ENCODE measurements around the gene RAD51AP2. TPM values are rescaled to one million over a fixed set of nuclear protein-coding genes. Genes with fewer than 3 reads are reported as not detected.

RAD51AP2 gene
- total and polyA plus RNA-seq, 10 of the 15 experiments (the other 5 are each of a cell fraction or from before 2014, with no cell fraction given): under 0.01 to 0.02 TPM; not detected in 8

DNA sequence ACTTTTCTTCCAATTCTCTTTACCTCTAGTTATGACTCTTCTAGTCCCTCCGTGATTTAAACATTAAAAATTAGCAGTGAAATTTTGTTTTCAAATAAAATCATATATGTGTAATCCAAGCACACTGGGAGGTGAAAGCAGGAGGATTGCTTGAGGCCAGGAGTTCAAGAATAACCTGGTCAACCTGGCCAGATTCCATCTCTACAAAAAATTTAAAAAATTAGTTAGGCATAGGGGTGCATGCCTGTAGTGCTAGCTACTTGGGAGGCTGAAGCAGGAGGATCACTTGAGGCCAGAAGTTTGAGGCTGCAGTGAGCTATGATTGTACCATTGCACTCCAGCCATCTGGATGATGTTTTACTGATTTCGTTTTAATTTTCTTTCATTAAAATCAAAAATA is 15.3 kb upstream of the RAD51AP2 start:
- ChIA-PET SMC1A (ENCODE audit: uncharacterized antibody, unreplicated experiment) (no interaction called here), POLR2A (no interaction called here), RAD21 (ENCODE audit: unreplicated experiment) (no interaction called here), CTCF (interaction anchor here (0.6 kb wide), 1 partner anchor 19 kb away, joined by 6 read pairs; no protein-coding TSS in a partner anchor)
- no peak overlapping the region for H3K27ac ChIP-seq (ENCODE audit: control insufficient read depth, insufficient read depth)
- H3K27me3 ChIP-seq (replicated peaks in 1 of 2; ENCODE audit: control insufficient read depth in 2 of 2, insufficient read depth in 2 of 2, low read length in 1 of 2): peaks cover 0 to 10% of the 10 kb centered on the region in 2 experiments; a peak in 2 of 4 replicates
- no peaks in the 10 kb centered on the region for H3K4me1 ChIP-seq (ENCODE audit: control insufficient read depth, insufficient read depth, low read length)
- DNase-seq (ENCODE audit: low read depth, low spot score) (no peak), FAIRE-seq (no peak), ATAC-seq (no peak)
- no peak overlapping the region for H3K9ac ChIP-seq (ENCODE audit: control insufficient read depth, insufficient read depth, low read length)
- H3K4me2 ChIP-seq (ENCODE audit: control insufficient read depth, insufficient read depth): no peak overlapping the region
- BruUV-seq (replicated peaks): no TSS peak
- H2AFZ ChIP-seq (ENCODE audit: control insufficient read depth, low read depth, low read length): no peak overlapping the region
- in situ Hi-C loops (cut with MboI) (no loop called here), intact Hi-C loops (cut with micrococcal nuclease; ENCODE audit: unreplicated experiment) (no loop called here)
- no peaks in the 10 kb centered on the region for H3K79me2 ChIP-seq (ENCODE audit: control insufficient read depth, insufficient read depth, low read length)
- H3K36me3 ChIP-seq (ENCODE audit: control insufficient read depth in 2 of 2, insufficient read depth in 2 of 2, low read length in 1 of 2): no peaks in the 10 kb centered on the region
- WGBS (ENCODE audit: insufficient coverage, insufficient replicate concordance, low lambda C conversion rate, missing lambda C conversion rate): 3% methylated on average over 2 of the region's 2 CpGs
- no peak overlapping the region for H3K4me3 ChIP-seq
- H3K9me3 ChIP-seq (replicated peaks; ENCODE audit: control insufficient read depth, insufficient read depth, low read length): no peaks in the 10 kb centered on the region
- H4K20me1 ChIP-seq (ENCODE audit: control insufficient read depth, insufficient read depth): no peaks in the 10 kb centered on the region
- TF ChIP-seq, protein P1, sequence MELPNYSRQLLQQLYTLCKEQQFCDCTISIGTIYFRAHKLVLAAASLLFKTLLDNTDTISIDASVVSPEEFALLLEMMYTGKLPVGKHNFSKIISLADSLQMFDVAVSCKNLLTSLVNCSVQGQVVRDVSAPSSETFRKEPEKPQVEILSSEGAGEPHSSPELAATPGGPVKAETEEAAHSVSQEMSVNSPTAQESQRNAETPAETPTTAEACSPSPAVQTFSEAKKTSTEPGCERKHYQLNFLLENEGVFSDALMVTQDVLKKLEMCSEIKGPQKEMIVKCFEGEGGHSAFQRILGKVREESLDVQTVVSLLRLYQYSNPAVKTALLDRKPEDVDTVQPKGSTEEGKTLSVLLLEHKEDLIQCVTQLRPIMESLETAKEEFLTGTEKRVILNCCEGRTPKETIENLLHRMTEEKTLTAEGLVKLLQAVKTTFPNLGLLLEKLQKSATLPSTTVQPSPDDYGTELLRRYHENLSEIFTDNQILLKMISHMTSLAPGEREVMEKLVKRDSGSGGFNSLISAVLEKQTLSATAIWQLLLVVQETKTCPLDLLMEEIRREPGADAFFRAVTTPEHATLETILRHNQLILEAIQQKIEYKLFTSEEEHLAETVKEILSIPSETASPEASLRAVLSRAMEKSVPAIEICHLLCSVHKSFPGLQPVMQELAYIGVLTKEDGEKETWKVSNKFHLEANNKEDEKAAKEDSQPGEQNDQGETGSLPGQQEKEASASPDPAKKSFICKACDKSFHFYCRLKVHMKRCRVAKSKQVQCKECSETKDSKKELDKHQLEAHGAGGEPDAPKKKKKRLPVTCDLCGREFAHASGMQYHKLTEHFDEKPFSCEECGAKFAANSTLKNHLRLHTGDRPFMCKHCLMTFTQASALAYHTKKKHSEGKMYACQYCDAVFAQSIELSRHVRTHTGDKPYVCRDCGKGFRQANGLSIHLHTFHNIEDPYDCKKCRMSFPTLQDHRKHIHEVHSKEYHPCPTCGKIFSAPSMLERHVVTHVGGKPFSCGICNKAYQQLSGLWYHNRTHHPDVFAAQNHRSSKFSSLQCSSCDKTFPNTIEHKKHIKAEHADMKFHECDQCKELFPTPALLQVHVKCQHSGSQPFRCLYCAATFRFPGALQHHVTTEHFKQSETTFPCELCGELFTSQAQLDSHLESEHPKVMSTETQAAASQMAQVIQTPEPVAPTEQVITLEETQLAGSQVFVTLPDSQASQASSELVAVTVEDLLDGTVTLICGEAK (IDR thresholded peaks at IDR 0.05; ENCODE audit: borderline replicate concordance): no peak
- no peak for TF ChIP-seq SP1 (IDR thresholded peaks at IDR 0.05; ENCODE audit: low read depth, low read length)
- no peak for TF ChIP-seq ATF2 (IDR thresholded peaks at IDR 0.05; ENCODE audit: low read length)
- no peak for TF ChIP-seq ZBTB4 (CRISPR knock-in tag; IDR thresholded peaks at IDR 0.05)
- TF ChIP-seq SMC3 (IDR thresholded peaks at IDR 0.05; ENCODE audit: borderline replicate concordance, low read length): no peak
- TF ChIP-seq BRCA1 (IDR thresholded peaks at IDR 0.05; ENCODE audit: low read depth, low read length): no peak
- no peak for TF ChIP-seq POLR2AphosphoS5 (IDR thresholded peaks at IDR 0.05; ENCODE audit: low read length)
- no peak for TF ChIP-seq NRF1 (conservative IDR thresholded peaks at IDR 0.05; ENCODE audit: low read depth, low read length)
- TF ChIP-seq, protein P2, sequence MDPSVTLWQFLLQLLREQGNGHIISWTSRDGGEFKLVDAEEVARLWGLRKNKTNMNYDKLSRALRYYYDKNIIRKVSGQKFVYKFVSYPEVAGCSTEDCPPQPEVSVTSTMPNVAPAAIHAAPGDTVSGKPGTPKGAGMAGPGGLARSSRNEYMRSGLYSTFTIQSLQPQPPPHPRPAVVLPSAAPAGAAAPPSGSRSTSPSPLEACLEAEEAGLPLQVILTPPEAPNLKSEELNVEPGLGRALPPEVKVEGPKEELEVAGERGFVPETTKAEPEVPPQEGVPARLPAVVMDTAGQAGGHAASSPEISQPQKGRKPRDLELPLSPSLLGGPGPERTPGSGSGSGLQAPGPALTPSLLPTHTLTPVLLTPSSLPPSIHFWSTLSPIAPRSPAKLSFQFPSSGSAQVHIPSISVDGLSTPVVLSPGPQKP (IDR thresholded peaks at IDR 0.05; ENCODE audit: low read depth, low read length): no peak
- TF ChIP-seq KDM1A (IDR thresholded peaks at IDR 0.05; ENCODE audit: borderline replicate concordance): no peak
- TF ChIP-seq YBX1 (IDR thresholded peaks at IDR 0.05): no peak
- no peak for TF ChIP-seq CBX3 (IDR thresholded peaks at IDR 0.05; ENCODE audit: borderline replicate concordance, low read depth)
- no peak for TF ChIP-seq MTA2 (IDR thresholded peaks at IDR 0.05; ENCODE audit: low read depth)
- no peak for TF ChIP-seq FOS (IDR thresholded peaks at IDR 0.05; ENCODE audit: borderline replicate concordance, extremely low read depth, insufficient read length)
